Superior temporal gyrus (tissue), 1 donor: ENCODE results near the gene MICAL3.

ENCODE experiments used
- DNase-seq: peaks from one replicate; pipeline ENCODE4 v3.0.0-alpha.2; 2016; ENCODE audit errors: extremely low spot score

MICAL3 gene

GRCh38 chr22:17797721-17798559, 226.4 kb downstream of the MICAL3 start:
- DNase-seq, result no peak

GRCh38 chr22:17796695-17797094, 227.7 kb downstream of the MICAL3 start:
- DNase-seq, result no peak

- DNase-seq, result no peak
These were observed 228.5 kb downstream of the MICAL3 start for GRCh38 chr22:17795661-17796548.

GRCh38 chr22:17794726-17795542, 229.4 kb downstream of the MICAL3 start:
- no peak for DNase-seq

DNA sequence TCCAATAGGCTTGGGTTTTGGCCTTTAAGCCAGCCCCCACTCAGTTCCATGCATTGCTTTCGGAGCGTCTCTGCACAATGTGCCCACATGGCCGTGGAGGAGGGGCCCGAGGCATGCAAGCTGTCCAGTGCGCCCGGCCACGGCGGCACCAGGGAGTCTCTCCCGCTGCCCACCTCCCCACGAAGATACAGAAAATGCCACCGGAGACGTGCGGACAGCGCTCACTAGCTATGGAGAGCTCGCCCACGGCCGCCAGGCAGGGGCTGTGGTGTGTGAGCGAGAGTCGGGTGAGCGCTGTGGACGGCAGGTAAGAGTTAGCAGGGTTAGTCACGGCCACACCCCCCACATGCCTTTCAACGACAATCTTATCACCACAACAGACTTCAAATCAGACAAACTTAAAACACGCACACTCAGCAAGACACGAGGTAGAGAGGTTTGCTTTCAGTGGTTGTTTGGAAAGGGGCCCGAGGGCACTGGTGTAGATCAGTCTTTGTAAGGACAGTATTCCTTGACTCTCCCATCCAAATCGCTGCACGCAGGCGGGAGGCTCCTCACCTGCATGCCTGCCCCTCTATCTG, 231.4 kb downstream of the MICAL3 start:
- DNase-seq, result no peak

- no peak for DNase-seq
These were observed 232.1 kb downstream of the MICAL3 start for GRCh38 chr22:17792299-17792698.

- DNase-seq, result no peak
These were observed 233.2 kb downstream of the MICAL3 start for GRCh38 chr22:17791196-17791595.

DNA sequence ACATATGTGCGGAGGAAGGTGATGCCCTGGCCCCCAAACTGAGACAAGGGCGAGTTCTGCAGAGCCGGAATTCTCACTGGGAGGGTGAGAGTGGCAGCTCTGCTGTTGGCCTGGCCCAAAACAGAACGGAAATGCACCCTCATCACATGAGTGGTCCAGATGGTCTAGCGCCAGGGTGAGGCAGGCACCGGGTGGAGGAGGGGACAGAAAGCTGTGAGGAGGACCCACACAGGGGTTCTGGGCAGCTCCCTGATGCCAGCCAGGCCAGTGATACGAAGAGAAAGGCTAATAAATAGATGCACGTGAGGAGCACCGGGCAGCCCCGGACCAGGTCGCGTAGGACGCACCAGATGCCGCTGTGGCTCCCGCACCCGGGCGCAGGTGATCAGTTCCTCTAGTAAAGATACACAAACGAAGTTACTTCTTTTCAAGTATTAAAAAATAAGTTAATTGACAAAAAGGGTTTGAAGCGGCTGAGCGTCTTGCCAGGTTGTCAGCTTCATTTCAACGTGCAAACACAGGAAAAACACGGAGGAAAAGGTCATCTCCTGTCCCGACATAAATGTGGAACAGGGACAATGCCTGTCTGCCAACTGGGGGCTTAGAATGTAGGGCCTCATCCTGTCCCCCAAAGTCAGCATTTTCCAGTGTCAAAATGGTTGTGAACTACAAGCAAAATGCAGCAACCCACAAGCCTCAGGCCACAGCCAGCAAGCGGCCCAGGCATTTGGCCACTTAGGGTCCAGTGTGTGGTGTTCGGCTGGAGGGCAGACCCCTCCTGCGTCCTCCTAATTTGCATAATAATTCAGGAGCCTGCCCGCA, 234.8 kb downstream of the MICAL3 start:
- no peak for DNase-seq

- DNase-seq, result no peak
These were observed 235.6 kb downstream of the MICAL3 start for GRCh38 chr22:17788528-17789378.

- no peak for DNase-seq
These were observed 236.5 kb downstream of the MICAL3 start for GRCh38 chr22:17787716-17788330.

- DNase-seq, result no peak
These were observed 237.1 kb downstream of the MICAL3 start for GRCh38 chr22:17787241-17787640.

GRCh38 chr22:17786435-17787161, 237.8 kb downstream of the MICAL3 start:
- no peak for DNase-seq

GRCh38 chr22:17785185-17786184, 238.9 kb downstream of the MICAL3 start:
- no peak for DNase-seq

- DNase-seq, result no peak
These were observed 239.6 kb downstream of the MICAL3 start for GRCh38 chr22:17784776-17785175.

- no peak for DNase-seq
These were observed 240.4 kb downstream of the MICAL3 start for GRCh38 chr22:17783773-17784480.

DNA sequence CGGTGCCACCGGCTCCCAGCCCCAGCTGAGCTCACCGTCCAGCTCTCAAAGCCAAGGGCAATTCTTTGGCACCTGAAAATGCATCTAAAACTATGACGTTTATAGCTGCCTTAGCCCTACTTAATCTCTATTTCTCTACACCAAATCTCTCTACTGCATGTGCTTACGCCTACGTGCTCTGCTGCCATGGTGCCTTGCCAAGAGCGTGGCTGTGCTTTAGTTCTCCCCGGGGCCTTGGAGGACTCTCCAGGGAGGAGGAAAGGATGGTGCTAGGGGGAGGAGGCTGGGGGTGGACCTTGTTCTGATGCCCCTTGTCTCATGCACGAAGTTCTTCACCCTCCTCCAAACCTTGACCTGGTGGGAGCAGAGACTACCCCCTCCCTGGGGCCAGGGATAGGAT, 241.0 kb downstream of the MICAL3 start:
- DNase-seq, result no peak

GRCh38 chr22:17782621-17783020, 241.7 kb downstream of the MICAL3 start:
- DNase-seq, result no peak
